ENCODE results near the gene COL4A2.

COL4A2 gene

GRCh38 chr13:110306960-110307766 lies at the start of gene COL4A2, which contains the start of gene COL4A1:
Gene COL4A2 (plus strand): TSS chr13:110307284. CDS start chr13:110307904, 620 bp downstream.
Gene COL4A1 (minus strand): TSS chr13:110307157. CDS start chr13:110307027, 130 bp downstream.
- DNase-seq = no peak

GRCh38 chr13:110257408-110257807 lies 49.7 kb upstream of the COL4A2 start:
- DNase-seq = no peak

GRCh38 chr13:110258876-110259631 lies 48.0 kb upstream of the COL4A2 start:
- DNase-seq = no peak

- DNase-seq = no peak
Measured at GRCh38 chr13:110259651-110260050, 47.4 kb upstream of the COL4A2 start.

- no peak for DNase-seq
Measured at GRCh38 chr13:110261166-110262081, 45.7 kb upstream of the COL4A2 start.

- no peak for DNase-seq
Measured at GRCh38 chr13:110262082-110262436, 45.0 kb upstream of the COL4A2 start.

- DNase-seq = no peak
Measured at GRCh38 chr13:110262508-110263291, 44.4 kb upstream of the COL4A2 start.

- DNase-seq = no peak
Measured at GRCh38 chr13:110263404-110263803, 43.7 kb upstream of the COL4A2 start.

- no peak for DNase-seq
Measured at GRCh38 chr13:110263888-110264287, 43.2 kb upstream of the COL4A2 start.

- DNase-seq = no peak
Measured at GRCh38 chr13:110264685-110265275, 42.3 kb upstream of the COL4A2 start.

- DNase-seq = no peak
Measured at GRCh38 chr13:110265341-110265681, 41.8 kb upstream of the COL4A2 start.

- DNase-seq = no peak
Measured at GRCh38 chr13:110265682-110266430, 41.2 kb upstream of the COL4A2 start.

GRCh38 chr13:110266431-110266809 lies 40.7 kb upstream of the COL4A2 start:
- no peak for DNase-seq

- DNase-seq = no peak
Measured at GRCh38 chr13:110266983-110267382, 40.1 kb upstream of the COL4A2 start.

GRCh38 chr13:110268061-110268460 lies 39.0 kb upstream of the COL4A2 start:
- no peak for DNase-seq

GRCh38 chr13:110268576-110269185 lies 38.4 kb upstream of the COL4A2 start:
- DNase-seq = no peak

- DNase-seq = no peak
Measured at GRCh38 chr13:110269509-110270185, 37.4 kb upstream of the COL4A2 start.

GRCh38 chr13:110270507-110270906 lies 36.6 kb upstream of the COL4A2 start:
- DNase-seq = no peak

- DNase-seq = no peak
Measured at GRCh38 chr13:110271313-110271712, 35.8 kb upstream of the COL4A2 start.

- no peak for DNase-seq
Measured at GRCh38 chr13:110272227-110272626, 34.9 kb upstream of the COL4A2 start.
